Measurements from ENCODE around the gene TXLNA.

DNA sequence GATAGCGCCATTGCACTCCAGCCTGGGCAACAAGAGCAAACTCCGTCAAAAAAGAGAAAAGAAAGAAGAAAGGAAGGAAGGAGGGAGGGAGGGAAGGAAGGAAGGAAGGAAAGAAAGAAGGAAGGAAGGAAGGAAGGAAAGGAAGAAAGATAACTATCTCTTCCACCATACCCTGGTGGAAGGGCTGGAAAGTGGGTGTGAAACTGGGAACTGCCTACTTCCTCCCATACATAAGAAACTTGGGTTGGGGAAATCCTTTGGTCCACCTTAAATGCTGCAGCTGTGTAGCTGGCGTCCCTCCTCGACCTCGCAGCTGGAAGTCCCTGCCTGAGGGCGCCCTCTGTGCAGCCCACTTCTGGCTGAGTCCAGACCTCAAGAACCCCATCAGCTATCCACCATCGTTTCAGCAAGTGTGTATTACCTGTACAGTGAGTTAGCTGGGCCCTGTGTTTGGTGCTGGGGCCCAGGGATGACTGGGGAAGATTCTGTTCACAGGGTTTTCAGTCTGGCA, 62.9 kb downstream of the TXLNA start:
- TF ChIP-seq, protein P1, sequence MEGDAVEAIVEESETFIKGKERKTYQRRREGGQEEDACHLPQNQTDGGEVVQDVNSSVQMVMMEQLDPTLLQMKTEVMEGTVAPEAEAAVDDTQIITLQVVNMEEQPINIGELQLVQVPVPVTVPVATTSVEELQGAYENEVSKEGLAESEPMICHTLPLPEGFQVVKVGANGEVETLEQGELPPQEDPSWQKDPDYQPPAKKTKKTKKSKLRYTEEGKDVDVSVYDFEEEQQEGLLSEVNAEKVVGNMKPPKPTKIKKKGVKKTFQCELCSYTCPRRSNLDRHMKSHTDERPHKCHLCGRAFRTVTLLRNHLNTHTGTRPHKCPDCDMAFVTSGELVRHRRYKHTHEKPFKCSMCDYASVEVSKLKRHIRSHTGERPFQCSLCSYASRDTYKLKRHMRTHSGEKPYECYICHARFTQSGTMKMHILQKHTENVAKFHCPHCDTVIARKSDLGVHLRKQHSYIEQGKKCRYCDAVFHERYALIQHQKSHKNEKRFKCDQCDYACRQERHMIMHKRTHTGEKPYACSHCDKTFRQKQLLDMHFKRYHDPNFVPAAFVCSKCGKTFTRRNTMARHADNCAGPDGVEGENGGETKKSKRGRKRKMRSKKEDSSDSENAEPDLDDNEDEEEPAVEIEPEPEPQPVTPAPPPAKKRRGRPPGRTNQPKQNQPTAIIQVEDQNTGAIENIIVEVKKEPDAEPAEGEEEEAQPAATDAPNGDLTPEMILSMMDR (IDR thresholded peaks at IDR 0.05), result no peak
- TF ChIP-seq, protein P2, sequence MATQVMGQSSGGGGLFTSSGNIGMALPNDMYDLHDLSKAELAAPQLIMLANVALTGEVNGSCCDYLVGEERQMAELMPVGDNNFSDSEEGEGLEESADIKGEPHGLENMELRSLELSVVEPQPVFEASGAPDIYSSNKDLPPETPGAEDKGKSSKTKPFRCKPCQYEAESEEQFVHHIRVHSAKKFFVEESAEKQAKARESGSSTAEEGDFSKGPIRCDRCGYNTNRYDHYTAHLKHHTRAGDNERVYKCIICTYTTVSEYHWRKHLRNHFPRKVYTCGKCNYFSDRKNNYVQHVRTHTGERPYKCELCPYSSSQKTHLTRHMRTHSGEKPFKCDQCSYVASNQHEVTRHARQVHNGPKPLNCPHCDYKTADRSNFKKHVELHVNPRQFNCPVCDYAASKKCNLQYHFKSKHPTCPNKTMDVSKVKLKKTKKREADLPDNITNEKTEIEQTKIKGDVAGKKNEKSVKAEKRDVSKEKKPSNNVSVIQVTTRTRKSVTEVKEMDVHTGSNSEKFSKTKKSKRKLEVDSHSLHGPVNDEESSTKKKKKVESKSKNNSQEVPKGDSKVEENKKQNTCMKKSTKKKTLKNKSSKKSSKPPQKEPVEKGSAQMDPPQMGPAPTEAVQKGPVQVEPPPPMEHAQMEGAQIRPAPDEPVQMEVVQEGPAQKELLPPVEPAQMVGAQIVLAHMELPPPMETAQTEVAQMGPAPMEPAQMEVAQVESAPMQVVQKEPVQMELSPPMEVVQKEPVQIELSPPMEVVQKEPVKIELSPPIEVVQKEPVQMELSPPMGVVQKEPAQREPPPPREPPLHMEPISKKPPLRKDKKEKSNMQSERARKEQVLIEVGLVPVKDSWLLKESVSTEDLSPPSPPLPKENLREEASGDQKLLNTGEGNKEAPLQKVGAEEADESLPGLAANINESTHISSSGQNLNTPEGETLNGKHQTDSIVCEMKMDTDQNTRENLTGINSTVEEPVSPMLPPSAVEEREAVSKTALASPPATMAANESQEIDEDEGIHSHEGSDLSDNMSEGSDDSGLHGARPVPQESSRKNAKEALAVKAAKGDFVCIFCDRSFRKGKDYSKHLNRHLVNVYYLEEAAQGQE (IDR thresholded peaks at IDR 0.05), result no peak
- TF ChIP-seq POLR2A (IDR thresholded peaks at IDR 0.05; ENCODE audit: low read length) (no peak), BHLHE40 (IDR thresholded peaks at IDR 0.05; ENCODE audit: low read depth, low read length) (no peak), SMC3 (IDR thresholded peaks at IDR 0.05) (no peak), ZFP36 (IDR thresholded peaks at IDR 0.05; ENCODE audit: borderline replicate concordance, partially characterized antibody) (no peak), HDAC2 (IDR thresholded peaks at IDR 0.05) (no peak), EP300 (IDR thresholded peaks at IDR 0.05) (no peak), CHD4 (IDR thresholded peaks at IDR 0.05; ENCODE audit: borderline replicate concordance) (no peak), ESRRA (IDR thresholded peaks at IDR 0.05; ENCODE audit: borderline replicate concordance, low read length) (no peak), RFX5 (IDR thresholded peaks at IDR 0.05) (no peak), FOSL2 (IDR thresholded peaks at IDR 0.05) (no peak), FOSL2 (CRISPR knock-in tag; IDR thresholded peaks at IDR 0.05) (no peak), JUNB (IDR thresholded peaks at IDR 0.05) (no peak)
- TF ChIP-seq, protein P3, sequence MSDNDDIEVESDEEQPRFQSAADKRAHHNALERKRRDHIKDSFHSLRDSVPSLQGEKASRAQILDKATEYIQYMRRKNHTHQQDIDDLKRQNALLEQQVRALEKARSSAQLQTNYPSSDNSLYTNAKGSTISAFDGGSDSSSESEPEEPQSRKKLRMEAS (IDR thresholded peaks at IDR 0.05), result no peak

Measured in A549 (cell line).